NCI-H524 (cell line): ENCODE results near the gene MRPL2.
"Not testable (repeated sequence)": the region's sequence is repeated elsewhere in the genome, so short reads cannot be mapped to it uniquely, and the experiment has no call there.

ENCODE experiments used
- DNase-seq, 2 experiments: peaks; one replicate each; lab custom pipeline; 2025; lab: John Stamatoyannopoulos, UW

Gene MRPL2

GRCh38 chr6:43053545-43054205, 5.6 kb downstream of the MRPL2 start, which contains the start of gene CUL7:
TSS of gene CUL7 (minus strand) at chr6:43053851. CDS start at chr6:43052788, 1,063 bp downstream.
- peak; percentile 78 to 90 for DNase-seq

- DNase-seq: peak in 1 of 2 experiments; percentile 18
Observed at GRCh38 chr6:43052842-43053544, 6.2 kb downstream of the MRPL2 start.

GRCh38 chr6:43052225-43052841, 6.9 kb downstream of the MRPL2 start:
- DNase-seq: no peak

DNA sequence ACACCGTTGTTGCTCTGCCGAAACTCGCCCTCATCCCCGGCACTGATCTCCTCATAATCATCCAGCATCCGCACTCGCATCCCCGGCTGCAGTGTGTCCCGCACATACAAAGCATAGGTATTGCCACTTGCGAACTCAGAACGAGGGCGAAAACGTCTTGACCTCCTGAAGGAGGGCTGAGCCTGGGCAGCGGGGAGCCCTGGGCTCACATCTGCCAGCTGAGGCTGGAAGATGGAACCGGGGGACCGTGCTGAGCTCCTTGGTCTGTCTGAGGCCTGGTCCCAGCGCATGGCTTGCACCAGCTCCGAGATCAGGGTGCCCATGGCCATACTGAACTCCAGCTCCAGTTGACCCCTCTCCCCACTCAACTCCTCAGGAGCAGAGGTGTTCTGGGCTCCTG, 8.3 kb downstream of the MRPL2 start:
- no peak for DNase-seq

DNA sequence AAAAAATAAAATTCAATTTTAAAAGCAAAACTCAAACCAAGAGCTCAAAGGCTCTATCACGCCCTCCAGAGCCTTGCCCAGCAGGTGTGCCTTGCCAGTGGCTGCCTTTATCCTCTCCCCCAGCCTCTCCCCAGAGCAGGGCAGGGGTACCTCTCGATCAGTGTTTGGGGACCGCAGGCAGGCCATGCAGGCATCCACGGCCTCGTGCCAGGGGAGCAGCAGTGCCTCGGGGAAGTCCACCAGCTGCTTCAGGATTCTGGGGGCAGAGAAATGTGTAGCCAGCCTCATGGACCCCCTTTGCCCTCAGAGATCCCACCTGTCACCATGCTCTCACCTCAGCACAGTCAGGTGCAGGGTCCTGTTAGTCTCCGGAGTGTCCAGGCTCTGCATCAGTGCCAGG, 11.2 kb downstream of the MRPL2 start:
- no peak for DNase-seq

- no peak for DNase-seq
Observed at GRCh38 chr6:43045371-43045930, 13.8 kb downstream of the MRPL2 start.

GRCh38 chr6:43043310-43043709, 15.9 kb downstream of the MRPL2 start:
- no peak for DNase-seq

DNA sequence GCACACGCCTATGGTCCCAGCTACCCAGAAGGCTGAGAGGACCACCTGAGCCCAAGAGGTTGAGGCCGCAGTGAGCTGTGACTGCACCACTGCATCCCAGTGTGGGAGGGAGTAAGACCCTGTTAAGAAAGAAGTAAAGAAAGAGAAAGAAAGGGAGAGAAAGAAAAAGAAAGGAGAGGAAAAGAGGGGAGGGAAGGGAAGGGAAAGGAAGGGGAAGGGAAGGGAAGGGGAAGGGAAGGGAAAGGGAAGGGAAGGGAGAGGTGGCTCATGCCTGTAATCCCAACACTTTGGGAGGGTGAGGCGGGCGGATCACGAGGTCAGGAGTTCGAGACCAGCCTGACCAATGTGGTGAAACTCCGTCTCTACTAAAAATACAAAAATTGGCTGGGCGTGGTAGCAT, 17.8 kb downstream of the MRPL2 start:
- not testable (repeated sequence) for DNase-seq

DNA sequence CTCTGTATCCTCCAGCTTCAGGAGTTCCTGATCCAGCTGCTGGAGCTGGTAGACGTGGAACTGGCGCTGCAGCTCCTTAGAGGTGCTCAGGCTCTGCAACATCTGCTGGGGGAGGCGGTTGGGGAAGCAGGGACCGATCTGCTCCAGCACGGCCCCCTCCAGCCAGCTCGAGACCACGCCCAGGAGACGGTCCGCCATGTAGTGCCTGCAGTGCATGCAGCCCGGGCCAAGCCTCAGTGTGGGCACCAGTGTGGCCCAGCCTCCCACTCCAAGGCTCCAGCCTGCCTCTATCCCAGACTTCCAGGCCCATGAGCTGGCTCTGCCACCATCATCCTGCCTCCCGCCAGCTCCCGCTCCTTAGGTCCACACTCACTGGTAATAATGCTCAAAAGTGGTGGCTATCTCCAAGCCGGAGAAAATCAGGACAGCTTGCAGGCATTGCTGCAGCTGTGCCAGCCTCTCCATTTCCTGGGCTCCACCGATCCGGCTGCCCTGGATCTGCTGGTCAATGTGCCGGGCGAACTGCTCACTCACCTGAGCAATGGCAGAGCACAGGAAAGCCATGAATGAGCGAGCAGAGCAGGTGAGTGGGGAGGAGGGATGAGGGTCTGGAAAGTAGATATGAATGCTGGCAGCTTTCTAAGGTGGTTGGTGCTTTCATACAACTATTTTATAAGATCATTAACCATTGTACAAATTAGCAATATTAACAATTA, 18.5 kb downstream of the MRPL2 start:
- DNase-seq: no peak

DNA sequence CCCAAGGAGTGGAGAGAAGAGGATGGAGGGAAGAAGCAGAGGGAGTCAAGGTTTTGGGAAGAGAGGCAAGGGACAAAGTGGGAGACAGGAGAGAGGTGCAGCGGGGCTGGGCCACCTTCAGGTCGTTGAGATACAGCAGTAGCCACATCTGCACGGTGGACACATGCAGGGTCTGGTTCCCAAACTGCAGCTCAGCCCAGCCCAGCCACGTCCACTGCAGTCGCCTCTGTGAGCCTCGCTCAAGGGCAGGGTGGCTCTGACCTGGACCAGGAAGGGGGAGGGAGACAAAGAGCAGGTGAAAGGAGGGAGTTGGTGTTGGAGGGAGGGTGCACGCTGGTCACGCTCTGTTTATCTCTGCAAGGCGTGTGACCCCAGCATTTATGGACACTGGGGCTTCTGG, 20.5 kb downstream of the MRPL2 start:
- no peak for DNase-seq

GRCh38 chr6:43037706-43038105, 21.5 kb downstream of the MRPL2 start:
- DNase-seq: no peak

GRCh38 chr6:43037197-43037596, 22.0 kb downstream of the MRPL2 start:
- DNase-seq: no peak

DNA sequence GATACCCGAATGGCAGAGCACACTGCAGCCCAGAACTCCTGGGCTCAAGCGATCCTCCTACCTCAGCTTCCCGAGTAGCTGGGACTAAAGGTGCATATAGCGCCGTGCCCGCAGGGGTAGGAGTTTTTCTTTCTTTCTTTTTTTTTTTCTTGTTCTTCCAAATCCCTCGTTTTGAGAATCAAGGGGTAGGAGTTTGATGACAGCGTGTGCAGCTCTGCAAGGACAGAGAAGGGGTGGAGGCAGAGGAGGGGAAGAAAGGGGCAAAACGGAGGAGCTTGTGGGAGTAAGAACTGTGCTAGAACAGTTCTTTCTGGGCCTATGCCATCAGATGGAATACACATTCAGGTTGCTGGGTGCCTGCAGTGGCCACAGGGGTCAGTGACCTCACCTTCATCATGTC, 22.5 kb downstream of the MRPL2 start:
- no peak for DNase-seq

DNA sequence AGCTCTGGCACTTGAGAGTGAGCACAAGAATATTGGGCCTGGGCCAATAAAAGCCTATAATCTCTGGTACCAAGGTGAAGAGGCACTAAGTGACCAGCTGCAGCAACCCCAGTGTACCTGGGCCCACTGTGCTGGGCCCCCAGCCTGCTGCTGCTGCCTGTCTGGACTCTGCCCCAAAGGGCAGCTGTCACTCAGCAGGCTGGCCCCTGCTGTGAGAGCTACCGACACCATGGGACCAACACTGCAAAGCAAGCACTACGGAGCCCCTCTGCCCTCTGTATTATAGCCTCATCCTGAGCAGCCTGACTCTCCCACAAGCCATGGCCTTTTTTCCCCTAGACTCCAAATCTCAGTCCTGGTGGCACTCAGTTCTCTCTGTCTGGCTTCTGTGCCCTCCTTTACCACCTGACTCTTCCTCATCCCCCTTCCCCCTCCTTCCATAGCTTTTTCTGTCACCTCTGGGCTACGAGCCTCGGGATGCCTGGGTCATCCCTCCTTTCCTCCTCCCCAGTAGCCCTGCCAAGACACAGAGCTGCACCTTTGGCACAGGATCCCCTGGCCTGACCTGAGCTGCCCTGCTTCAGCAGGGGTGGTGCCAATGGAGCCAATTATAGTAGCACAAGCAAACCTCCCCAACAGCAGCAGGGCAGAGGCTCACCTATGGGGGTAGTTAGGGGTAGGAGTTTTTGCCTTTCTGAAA, 23.6 kb downstream of the MRPL2 start:
- DNase-seq: no peak

DNA sequence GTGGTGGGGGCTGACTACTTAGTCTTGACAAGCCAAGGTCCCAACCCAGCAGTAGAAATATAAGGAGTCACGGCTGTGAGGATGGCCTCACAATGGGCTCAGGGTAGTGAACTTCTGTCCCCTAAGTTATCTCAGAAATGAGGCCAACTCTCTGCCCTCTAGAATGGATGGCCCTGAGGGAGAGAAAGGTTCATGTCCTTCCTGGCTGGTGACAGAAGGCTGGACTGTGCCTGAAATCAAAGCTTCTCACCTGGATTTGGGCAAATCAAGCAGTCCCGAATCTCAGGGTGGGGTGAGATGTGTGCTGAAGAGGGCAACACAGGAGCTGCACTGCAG, 25.1 kb downstream of the MRPL2 start:
- no peak for DNase-seq

DNA sequence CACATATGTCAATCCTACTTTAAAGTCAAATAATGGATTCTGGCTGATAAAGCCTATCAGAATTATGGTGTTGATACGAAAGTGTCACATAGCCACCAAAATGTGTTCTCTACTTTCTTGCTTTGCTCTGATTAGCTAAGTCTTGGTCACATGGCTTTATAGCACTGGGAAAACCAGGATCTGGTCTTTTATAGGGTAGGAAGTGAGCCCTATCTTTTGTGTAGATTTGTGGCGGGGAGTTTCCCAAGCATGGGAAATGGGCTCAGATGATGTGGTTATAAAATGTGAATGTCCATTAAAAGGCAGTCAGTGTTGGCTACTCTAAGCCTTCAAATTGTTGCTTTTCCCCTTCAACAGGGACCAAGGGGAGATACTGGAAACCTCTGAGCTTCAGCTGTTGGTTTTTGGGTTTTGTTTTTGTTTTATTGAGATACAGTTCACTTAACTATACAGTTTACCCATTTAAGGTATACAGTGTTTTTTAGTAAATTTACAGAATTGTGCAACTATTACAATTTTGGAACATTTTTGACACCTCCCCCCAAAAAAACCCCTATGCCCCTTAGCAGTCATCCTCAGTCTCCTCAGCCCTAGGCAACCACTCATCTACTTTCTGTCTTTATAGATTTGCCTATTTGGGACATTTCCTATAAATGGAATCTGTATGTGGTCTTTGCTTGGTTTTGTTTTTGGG, 25.6 kb downstream of the MRPL2 start:
- DNase-seq: no peak

- no peak for DNase-seq
Observed at GRCh38 chr6:43032326-43032725, 26.9 kb downstream of the MRPL2 start.

DNA sequence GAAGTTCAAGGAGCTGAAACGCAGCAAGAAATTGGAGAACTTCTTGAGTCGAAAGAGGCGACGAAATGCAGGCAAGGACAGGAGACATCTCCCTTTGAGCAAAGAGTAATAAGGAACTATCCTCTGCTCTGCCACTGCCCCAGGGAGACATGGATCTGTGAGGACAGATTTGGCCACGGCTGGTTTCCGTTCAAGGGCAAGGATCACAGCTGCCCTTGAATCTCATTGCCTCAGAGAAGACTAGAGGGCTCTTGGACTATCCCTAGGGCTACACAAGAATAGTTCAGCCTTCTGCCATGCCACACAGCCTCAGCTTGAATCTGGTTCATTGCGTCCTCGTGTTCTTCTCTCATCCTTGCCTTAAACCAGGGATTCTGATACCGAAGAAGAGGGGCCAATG, 30.1 kb downstream of the MRPL2 start:
- no peak for DNase-seq

- DNase-seq: no peak
Observed at GRCh38 chr6:43026365-43026764, 32.9 kb downstream of the MRPL2 start.

- no peak for DNase-seq
Observed at GRCh38 chr6:43024436-43024835, 34.8 kb downstream of the MRPL2 start.
